Activated CD4-positive, alpha-beta T cell treated with anti-CD3 and anti-CD28 coated beads, Interleukin-10, Interleukin-2, amounts not matched to agents 100 ng/mL and 50 ng/mL, durations not matched to agents 16 hours and 8 hours (primary cell): ENCODE measurements around the gene AKAP5.
"Not testable (repeated sequence)": the region's sequence is repeated elsewhere in the genome, so short reads cannot be mapped to it uniquely, and the experiment has no call there.

Source experiments
- DNase-seq: peaks from one replicate; pipeline ENCODE4 v3.0.0-alpha.2; 2020

AKAP5 gene

GRCh38 chr14:64504310-64504896, 39.1 kb downstream of the AKAP5 start, which contains the start of gene ZBTB1:
Gene ZBTB1 (plus strand): TSS chr14:64504770. CDS start chr14:64521505, 16,735 bp downstream.
- peak; percentile 93 for DNase-seq

GRCh38 chr14:64504897-64505794, 39.8 kb downstream of the AKAP5 start:
- DNase-seq = peak; percentile 93

- DNase-seq = peak; percentile 25
Measured at GRCh38 chr14:64506721-64507120, 41.4 kb downstream of the AKAP5 start.

GRCh38 chr14:64507376-64508156, 42.3 kb downstream of the AKAP5 start:
- peak; percentile 69 for DNase-seq

- peak; percentile 83 for DNase-seq
Measured at GRCh38 chr14:64508215-64508776, 43.0 kb downstream of the AKAP5 start.

- no peak for DNase-seq
Measured at GRCh38 chr14:64509036-64509435, 43.7 kb downstream of the AKAP5 start.

- peak; percentile 72 for DNase-seq
Measured at GRCh38 chr14:64510825-64511671, 45.7 kb downstream of the AKAP5 start.

GRCh38 chr14:64513271-64513670, 48.0 kb downstream of the AKAP5 start:
- DNase-seq = no peak

GRCh38 chr14:64515053-64515452, 49.8 kb downstream of the AKAP5 start:
- DNase-seq = no peak

GRCh38 chr14:64516969-64517368, 51.7 kb downstream of the AKAP5 start:
- no peak for DNase-seq

- not testable (repeated sequence) for DNase-seq
Measured at GRCh38 chr14:64517667-64518066, 52.4 kb downstream of the AKAP5 start.

GRCh38 chr14:64518229-64518628, 52.9 kb downstream of the AKAP5 start:
- no peak for DNase-seq

- no peak for DNase-seq
Measured at GRCh38 chr14:64520699-64521098, 55.4 kb downstream of the AKAP5 start.

GRCh38 chr14:64522591-64523355, 57.5 kb downstream of the AKAP5 start:
- no peak for DNase-seq
